HEK293 (cell line): Measurements from ENCODE around the gene AATK.

Experiments used
- ZBTB48 ChIP-seq: fragments of 450-650 bp; formaldehyde crosslinking; IDR thresholded peaks from 2 replicates; pipeline ENCODE4 v1.5.1; 2016; ENCODE audit warnings: missing biosample characterization, missing genetic modification characterization
- ZNF202 ChIP-seq: fragments of 450-650 bp; formaldehyde crosslinking; IDR thresholded peaks from 2 replicates; pipeline ENCODE4 v1.5.1; 2016; ENCODE audit warnings: missing biosample characterization, missing genetic modification characterization, borderline replicate concordance
- ZNF416 ChIP-seq: fragments of 450-650 bp; formaldehyde crosslinking; IDR thresholded peaks from 2 replicates; pipeline ENCODE4 v1.5.1; 2016; ENCODE audit warnings: missing biosample characterization, missing genetic modification characterization
- ZNF624 ChIP-seq: fragments of 450-650 bp; formaldehyde crosslinking; IDR thresholded peaks from 2 replicates; pipeline ENCODE4 v1.5.1; 2017; ENCODE audit warnings: missing biosample characterization, missing genetic modification characterization
- ZNF660 ChIP-seq: fragments of 450-650 bp; IDR thresholded peaks from 2 replicates; pipeline ENCODE4 v1.5.1; 2018; ENCODE audit warnings: missing biosample characterization, mild to moderate bottlenecking, missing genetic modification characterization
- ZNF768 ChIP-seq: fragments of 450-650 bp; formaldehyde crosslinking; IDR thresholded peaks from 2 replicates; pipeline ENCODE4 v1.5.1; 2018; ENCODE audit warnings: missing biosample characterization, mild to moderate bottlenecking, missing genetic modification characterization
- TF ChIP-seq, protein P1 (sequence below): fragments of 450-650 bp; formaldehyde crosslinking; IDR thresholded peaks from 2 replicates; pipeline ENCODE4 v1.5.1; 2016; ENCODE audit warnings: missing biosample characterization, missing genetic modification characterization
- TF ChIP-seq, protein P2 (sequence below): fragments of 450-650 bp; formaldehyde crosslinking; IDR thresholded peaks from 2 replicates; pipeline ENCODE4 v1.5.1; 2016; ENCODE audit warnings: missing biosample characterization, missing genetic modification characterization
- TF ChIP-seq, protein P3 (sequence below): fragments of 450-650 bp; formaldehyde crosslinking; IDR thresholded peaks from 2 replicates; pipeline ENCODE4 v1.5.1; 2017; ENCODE audit warnings: missing biosample characterization, mild to moderate bottlenecking, missing genetic modification characterization, moderate library complexity
- TF ChIP-seq, protein P4 (sequence below): fragments of 450-650 bp; formaldehyde crosslinking; IDR thresholded peaks from 2 replicates; pipeline ENCODE4 v1.5.1; 2016; ENCODE audit warnings: missing biosample characterization, missing genetic modification characterization
- TF ChIP-seq, protein P5 (sequence below): fragments of 450-650 bp; formaldehyde crosslinking; optimal IDR thresholded peaks from 2 replicates; pipeline ENCODE3; 2016; ENCODE audit warnings: missing biosample characterization, mild to moderate bottlenecking, missing genetic modification characterization
- TF ChIP-seq, protein P6 (sequence below): fragments of 450-650 bp; formaldehyde crosslinking; IDR thresholded peaks from 2 replicates; pipeline ENCODE4 v1.5.1; 2016; ENCODE audit warnings: missing biosample characterization, missing genetic modification characterization
- TF ChIP-seq, protein P7 (sequence below): fragments of 450-650 bp; formaldehyde crosslinking; IDR thresholded peaks from 2 replicates; pipeline ENCODE4 v1.5.0; 2017; ENCODE audit warnings: missing biosample characterization, missing genetic modification characterization, borderline replicate concordance
- TF ChIP-seq, protein P8 (sequence below): fragments of 450-650 bp; formaldehyde crosslinking; IDR thresholded peaks from 2 replicates; pipeline ENCODE4 v1.5.1; 2017; ENCODE audit warnings: missing biosample characterization, missing genetic modification characterization

DNA sequence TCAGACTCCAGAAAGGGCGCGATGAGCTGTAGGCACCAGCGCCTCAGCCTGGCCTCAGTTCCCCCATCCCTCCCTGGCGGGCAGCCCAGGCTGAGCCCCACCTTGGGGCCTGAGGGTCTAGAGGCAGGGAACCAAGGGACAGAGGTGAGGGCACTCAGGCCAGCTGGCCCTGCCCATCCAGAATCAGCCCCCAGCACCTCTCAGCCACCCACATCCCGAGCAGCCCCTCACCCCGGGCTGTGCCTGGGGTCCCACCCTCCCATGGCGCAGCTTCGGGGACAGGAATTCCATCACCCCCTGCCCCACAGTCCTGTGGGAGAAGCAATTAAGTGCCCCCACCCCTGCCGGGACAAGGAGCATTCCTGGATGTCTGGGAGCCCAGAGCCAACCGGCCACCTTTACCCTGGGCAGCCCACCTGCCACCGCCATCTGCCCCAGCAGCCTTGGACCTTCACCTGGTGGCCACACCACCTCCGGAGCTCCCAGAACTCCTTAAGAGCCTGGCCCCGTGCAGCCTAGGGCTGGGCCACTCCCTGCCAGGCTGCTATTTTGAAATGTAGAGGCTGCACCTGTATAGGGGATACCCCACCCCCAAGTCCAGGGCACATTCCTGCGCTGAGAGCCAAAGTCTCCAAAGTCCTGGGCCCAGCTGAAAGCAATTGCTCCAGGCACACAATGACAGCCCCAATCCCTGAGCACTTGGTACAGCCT, 34.4 kb downstream of the AATK start:
- TF ChIP-seq ZNF768 (tag by site-specific recombination) (no peak), ZNF660 (tag by site-specific recombination) (no peak), ZNF202 (no peak), ZBTB48 (no peak), ZNF624 (no peak), ZNF416 (tag by site-specific recombination) (no peak)
- TF ChIP-seq, protein P1, sequence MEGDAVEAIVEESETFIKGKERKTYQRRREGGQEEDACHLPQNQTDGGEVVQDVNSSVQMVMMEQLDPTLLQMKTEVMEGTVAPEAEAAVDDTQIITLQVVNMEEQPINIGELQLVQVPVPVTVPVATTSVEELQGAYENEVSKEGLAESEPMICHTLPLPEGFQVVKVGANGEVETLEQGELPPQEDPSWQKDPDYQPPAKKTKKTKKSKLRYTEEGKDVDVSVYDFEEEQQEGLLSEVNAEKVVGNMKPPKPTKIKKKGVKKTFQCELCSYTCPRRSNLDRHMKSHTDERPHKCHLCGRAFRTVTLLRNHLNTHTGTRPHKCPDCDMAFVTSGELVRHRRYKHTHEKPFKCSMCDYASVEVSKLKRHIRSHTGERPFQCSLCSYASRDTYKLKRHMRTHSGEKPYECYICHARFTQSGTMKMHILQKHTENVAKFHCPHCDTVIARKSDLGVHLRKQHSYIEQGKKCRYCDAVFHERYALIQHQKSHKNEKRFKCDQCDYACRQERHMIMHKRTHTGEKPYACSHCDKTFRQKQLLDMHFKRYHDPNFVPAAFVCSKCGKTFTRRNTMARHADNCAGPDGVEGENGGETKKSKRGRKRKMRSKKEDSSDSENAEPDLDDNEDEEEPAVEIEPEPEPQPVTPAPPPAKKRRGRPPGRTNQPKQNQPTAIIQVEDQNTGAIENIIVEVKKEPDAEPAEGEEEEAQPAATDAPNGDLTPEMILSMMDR (tag by site-specific recombination) = no peak
- TF ChIP-seq, protein P2, sequence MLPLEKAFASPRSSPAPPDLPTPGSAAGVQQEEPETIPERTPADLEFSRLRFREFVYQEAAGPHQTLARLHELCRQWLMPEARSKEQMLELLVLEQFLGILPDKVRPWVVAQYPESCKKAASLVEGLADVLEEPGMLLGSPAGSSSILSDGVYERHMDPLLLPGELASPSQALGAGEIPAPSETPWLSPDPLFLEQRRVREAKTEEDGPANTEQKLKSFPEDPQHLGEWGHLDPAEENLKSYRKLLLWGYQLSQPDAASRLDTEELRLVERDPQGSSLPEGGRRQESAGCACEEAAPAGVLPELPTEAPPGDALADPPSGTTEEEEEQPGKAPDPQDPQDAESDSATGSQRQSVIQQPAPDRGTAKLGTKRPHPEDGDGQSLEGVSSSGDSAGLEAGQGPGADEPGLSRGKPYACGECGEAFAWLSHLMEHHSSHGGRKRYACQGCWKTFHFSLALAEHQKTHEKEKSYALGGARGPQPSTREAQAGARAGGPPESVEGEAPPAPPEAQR (tag by site-specific recombination) = no peak
- TF ChIP-seq, protein P3, sequence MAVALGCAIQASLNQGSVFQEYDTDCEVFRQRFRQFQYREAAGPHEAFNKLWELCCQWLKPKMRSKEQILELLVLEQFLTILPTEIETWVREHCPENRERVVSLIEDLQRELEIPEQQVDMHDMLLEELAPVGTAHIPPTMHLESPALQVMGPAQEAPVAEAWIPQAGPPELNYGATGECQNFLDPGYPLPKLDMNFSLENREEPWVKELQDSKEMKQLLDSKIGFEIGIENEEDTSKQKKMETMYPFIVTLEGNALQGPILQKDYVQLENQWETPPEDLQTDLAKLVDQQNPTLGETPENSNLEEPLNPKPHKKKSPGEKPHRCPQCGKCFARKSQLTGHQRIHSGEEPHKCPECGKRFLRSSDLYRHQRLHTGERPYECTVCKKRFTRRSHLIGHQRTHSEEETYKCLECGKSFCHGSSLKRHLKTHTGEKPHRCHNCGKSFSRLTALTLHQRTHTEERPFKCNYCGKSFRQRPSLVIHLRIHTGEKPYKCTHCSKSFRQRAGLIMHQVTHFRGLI (tag by site-specific recombination) = no peak
- TF ChIP-seq, protein P4, sequence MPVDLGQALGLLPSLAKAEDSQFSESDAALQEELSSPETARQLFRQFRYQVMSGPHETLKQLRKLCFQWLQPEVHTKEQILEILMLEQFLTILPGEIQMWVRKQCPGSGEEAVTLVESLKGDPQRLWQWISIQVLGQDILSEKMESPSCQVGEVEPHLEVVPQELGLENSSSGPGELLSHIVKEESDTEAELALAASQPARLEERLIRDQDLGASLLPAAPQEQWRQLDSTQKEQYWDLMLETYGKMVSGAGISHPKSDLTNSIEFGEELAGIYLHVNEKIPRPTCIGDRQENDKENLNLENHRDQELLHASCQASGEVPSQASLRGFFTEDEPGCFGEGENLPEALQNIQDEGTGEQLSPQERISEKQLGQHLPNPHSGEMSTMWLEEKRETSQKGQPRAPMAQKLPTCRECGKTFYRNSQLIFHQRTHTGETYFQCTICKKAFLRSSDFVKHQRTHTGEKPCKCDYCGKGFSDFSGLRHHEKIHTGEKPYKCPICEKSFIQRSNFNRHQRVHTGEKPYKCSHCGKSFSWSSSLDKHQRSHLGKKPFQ (tag by site-specific recombination) = no peak
- TF ChIP-seq, protein P5, sequence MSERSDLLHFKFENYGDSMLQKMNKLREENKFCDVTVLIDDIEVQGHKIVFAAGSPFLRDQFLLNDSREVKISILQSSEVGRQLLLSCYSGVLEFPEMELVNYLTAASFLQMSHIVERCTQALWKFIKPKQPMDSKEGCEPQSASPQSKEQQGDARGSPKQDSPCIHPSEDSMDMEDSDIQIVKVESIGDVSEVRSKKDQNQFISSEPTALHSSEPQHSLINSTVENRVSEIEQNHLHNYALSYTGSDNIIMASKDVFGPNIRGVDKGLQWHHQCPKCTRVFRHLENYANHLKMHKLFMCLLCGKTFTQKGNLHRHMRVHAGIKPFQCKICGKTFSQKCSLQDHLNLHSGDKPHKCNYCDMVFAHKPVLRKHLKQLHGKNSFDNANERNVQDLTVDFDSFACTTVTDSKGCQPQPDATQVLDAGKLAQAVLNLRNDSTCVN (tag by site-specific recombination) = no peak
- TF ChIP-seq, protein P6, sequence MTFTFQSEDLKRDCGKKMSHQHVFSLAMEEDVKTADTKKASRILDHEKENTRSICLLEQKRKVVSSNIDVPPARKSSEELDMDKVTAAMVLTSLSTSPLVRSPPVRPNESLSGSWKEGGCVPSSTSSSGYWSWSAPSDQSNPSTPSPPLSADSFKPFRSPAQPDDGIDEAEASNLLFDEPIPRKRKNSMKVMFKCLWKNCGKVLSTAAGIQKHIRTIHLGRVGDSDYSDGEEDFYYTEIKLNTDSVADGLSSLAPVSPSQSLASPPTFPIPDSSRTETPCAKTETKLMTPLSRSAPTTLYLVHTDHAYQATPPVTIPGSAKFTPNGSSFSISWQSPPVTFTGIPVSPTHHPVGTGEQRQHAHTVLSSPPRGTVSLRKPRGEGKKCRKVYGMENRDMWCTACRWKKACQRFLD (tag by site-specific recombination) = no peak
- TF ChIP-seq, protein P7, sequence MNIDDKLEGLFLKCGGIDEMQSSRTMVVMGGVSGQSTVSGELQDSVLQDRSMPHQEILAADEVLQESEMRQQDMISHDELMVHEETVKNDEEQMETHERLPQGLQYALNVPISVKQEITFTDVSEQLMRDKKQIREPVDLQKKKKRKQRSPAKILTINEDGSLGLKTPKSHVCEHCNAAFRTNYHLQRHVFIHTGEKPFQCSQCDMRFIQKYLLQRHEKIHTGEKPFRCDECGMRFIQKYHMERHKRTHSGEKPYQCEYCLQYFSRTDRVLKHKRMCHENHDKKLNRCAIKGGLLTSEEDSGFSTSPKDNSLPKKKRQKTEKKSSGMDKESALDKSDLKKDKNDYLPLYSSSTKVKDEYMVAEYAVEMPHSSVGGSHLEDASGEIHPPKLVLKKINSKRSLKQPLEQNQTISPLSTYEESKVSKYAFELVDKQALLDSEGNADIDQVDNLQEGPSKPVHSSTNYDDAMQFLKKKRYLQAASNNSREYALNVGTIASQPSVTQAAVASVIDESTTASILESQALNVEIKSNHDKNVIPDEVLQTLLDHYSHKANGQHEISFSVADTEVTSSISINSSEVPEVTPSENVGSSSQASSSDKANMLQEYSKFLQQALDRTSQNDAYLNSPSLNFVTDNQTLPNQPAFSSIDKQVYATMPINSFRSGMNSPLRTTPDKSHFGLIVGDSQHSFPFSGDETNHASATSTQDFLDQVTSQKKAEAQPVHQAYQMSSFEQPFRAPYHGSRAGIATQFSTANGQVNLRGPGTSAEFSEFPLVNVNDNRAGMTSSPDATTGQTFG = no peak
- TF ChIP-seq, protein P8, sequence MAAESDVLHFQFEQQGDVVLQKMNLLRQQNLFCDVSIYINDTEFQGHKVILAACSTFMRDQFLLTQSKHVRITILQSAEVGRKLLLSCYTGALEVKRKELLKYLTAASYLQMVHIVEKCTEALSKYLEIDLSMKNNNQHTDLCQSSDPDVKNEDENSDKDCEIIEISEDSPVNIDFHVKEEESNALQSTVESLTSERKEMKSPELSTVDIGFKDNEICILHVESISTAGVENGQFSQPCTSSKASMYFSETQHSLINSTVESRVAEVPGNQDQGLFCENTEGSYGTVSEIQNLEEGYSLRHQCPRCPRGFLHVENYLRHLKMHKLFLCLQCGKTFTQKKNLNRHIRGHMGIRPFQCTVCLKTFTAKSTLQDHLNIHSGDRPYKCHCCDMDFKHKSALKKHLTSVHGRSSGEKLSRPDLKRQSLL (tag by site-specific recombination) = no peak
